ENCODE data around the gene C6orf62. TPM values are rescaled to one million over a fixed set of nuclear protein-coding genes. Genes with fewer than 3 reads are reported as not detected.
"Not testable (repeated sequence)": the region's sequence is repeated elsewhere in the genome, so short reads cannot be mapped to it uniquely, and the experiment has no call there.

The C6orf62 gene
- total RNA-seq, 2 experiments from 2014 or later, result 103 to 106 TPM

DNA sequence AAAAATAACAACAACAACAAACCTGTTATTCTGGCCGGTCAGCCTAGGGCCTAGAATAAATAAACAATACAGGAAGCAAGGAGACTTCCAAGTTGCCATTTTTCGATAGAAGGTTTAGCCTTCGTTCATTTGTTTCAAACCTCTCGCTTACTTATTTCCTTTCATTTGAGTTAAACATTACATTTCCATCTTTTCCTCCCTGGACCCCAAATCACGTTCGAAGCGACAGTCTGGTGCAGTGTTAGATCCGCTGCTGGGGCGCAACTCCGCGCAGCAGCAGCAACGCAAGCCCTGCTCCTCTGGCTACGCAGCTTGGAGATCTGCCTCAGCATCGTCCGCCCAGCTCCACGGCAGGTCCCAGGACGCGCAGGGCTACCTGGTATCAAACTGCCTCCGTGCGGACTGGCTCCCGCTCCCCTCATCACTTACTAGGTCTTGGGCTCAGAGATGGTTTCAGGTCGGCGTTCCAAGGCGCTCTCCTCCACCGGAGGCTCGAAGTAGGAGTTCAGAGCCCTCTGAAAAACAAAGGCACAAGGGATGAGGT, 52.8 kb downstream of the C6orf62 start:
- peaks cover 8% of the 10 kb centered on the region for H3K9me3 Mint-ChIP-seq
- no peak for TF ChIP-seq CTCF (IDR thresholded peaks at IDR 0.05)
- peak; percentile 54 for DNase-seq
- H3K4me1 Mint-ChIP-seq (ENCODE audit: low read depth), result peaks cover 37% of the 10 kb centered on the region
- H3K4me3 Mint-ChIP-seq, result peak overlapping the region; percentile 91
- ChIA-PET POLR2A (interaction anchor here (0.6 to 3.4 kb wide), 8 partner anchors 8 to 119 kb away, joined by 3 to 15 read pairs (median 4); partner anchors contain the start of genes C6orf62 and KIAA0319), CTCF (interaction anchor here (0.8 to 2.9 kb wide), 13 partner anchors 11 to 352 kb away, joined by 3 to 11 read pairs (median 5); no protein-coding TSS in a partner anchor)
- intact Hi-C loops (cut with micrococcal nuclease), result no loop called here
- H3K27ac Mint-ChIP-seq, result peak overlapping the region; percentile 99
- no peaks in the 10 kb centered on the region for H3K27me3 Mint-ChIP-seq
- peak; percentile 38 for ATAC-seq
- peaks cover 52% of the 10 kb centered on the region for H3K36me3 Mint-ChIP-seq (ENCODE audit: low read depth)

GRCh38 chr6:24664046-24664987, 54.6 kb downstream of the C6orf62 start:
- intact Hi-C loops (cut with micrococcal nuclease), result no loop called here
- Mint-ChIP-seq H3K36me3 (ENCODE audit: low read depth) (peaks cover 41% of the 10 kb centered on the region), H3K27ac (no peak overlapping the region), H3K27me3 (no peaks in the 10 kb centered on the region), H3K9me3 (no peaks in the 10 kb centered on the region), H3K4me1 (ENCODE audit: low read depth) (peaks cover 44% of the 10 kb centered on the region), H3K4me3 (peak overlapping the region; percentile 91)
- TF ChIP-seq CTCF (IDR thresholded peaks at IDR 0.05), result no peak
- ATAC-seq, result no peak
- ChIA-PET CTCF (interaction anchor here (1.2 to 1.6 kb wide), 3 partner anchors 9 to 83 kb away, joined by 3 to 7 read pairs (median 3); partner anchors contain the start of gene KIAA0319), POLR2A (interaction anchor here (0.9 to 3.4 kb wide), 3 partner anchors 9 to 55 kb away, joined by 3 to 15 read pairs (median 10); partner anchors contain the start of gene C6orf62)
- DNase-seq, result no peak

DNA sequence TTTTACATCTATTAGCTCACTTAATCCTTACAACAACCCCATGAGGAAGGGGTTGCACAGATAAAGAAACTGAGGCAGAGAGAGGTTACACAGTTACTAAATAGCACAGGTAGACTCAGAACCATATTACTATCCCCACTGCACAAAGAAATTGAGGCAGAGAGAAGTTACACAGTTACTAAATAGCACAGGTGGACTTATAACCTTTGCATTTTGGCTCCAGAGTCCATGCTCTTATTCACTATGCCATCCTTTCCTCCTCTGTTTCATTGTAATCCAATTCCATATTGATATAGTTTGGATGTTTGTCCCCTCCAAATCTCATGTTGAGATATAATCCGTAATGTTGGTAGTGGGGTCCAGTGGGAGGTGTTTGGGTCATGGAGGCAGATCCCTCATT, 55.8 kb downstream of the C6orf62 start:
- Mint-ChIP-seq H3K27me3 (no peaks in the 10 kb centered on the region), H3K4me3 (no peak overlapping the region), H3K36me3 (ENCODE audit: low read depth) (peaks cover 41% of the 10 kb centered on the region), H3K4me1 (ENCODE audit: low read depth) (peaks cover 41% of the 10 kb centered on the region), H3K9me3 (no peaks in the 10 kb centered on the region), H3K27ac (no peak overlapping the region)
- ATAC-seq, result no peak
- intact Hi-C loops (cut with micrococcal nuclease), result no loop called here
- ChIA-PET CTCF (interaction anchor here (0.9 to 1.0 kb wide), 2 partner anchors 79 to 82 kb away, joined by 3 read pairs; no protein-coding TSS in a partner anchor), POLR2A (no interaction called here)
- DNase-seq, result no peak
- TF ChIP-seq CTCF (IDR thresholded peaks at IDR 0.05), result no peak

DNA sequence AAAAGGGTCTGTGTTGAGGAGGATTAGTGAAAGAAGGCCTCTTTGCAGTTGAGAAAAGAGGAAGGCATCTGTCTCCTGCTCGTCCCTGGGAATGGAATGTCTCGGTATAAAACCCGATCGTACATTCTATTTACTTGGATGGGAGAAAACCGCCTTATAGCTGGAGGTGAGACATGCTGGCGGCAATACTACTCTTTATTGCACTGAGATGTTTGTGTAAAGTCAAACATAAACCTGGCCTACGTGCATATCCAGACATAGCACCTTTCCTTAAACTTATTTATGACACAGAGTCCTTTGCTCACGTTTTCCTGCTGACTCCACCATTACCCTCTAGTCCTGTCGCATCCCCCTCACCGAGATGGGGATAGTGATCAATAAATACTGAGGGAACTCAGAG, 56.7 kb downstream of the C6orf62 start:
- no peak for ATAC-seq
- intact Hi-C loops (cut with micrococcal nuclease), result no loop called here
- Mint-ChIP-seq H3K27me3 (no peaks in the 10 kb centered on the region), H3K9me3 (no peaks in the 10 kb centered on the region), H3K4me1 (ENCODE audit: low read depth) (peaks cover 42% of the 10 kb centered on the region), H3K27ac (no peak overlapping the region), H3K36me3 (ENCODE audit: low read depth) (peaks cover 48% of the 10 kb centered on the region), H3K4me3 (no peak overlapping the region)
- POLR2A ChIA-PET, result no interaction called here
- TF ChIP-seq CTCF (IDR thresholded peaks at IDR 0.05), result no peak
- no peak for DNase-seq
- CTCF ChIA-PET, result interaction anchor here (1.0 to 1.4 kb wide), 2 partner anchors 78 to 81 kb away, joined by 3 read pairs; no protein-coding TSS in a partner anchor

DNA sequence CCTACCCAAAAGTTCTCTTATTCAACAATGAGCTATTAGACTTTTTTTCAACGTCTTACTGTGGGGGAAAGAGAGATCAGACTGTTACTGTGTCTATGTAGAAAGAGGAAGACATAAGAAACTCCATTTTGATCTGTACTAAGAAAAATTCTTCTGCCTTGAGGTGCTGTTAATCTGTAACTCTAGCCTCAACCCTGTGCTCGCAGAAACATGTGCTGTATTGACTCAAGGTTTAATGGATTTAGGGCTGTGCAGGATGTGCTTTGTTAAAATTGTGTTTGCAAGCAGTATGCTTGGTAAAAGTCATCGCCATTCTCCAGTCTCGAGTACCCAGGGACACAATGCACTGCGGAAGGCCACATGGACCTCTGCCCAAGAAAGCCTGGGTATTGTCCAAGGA, 57.2 kb downstream of the C6orf62 start:
- H3K4me3 Mint-ChIP-seq; H3K9me3 Mint-ChIP-seq; ATAC-seq; POLR2A ChIA-PET; DNase-seq; H3K27ac Mint-ChIP-seq; H3K27me3 Mint-ChIP-seq; intact Hi-C loops (cut with micrococcal nuclease): not testable (repeated sequence)
- Mint-ChIP-seq H3K36me3 (ENCODE audit: low read depth) (peaks cover 48% of the 10 kb centered on the region), H3K4me1 (ENCODE audit: low read depth) (peaks cover 42% of the 10 kb centered on the region)
- CTCF ChIA-PET, result interaction anchor here (1.4 kb wide), 1 partner anchor 80 kb away, joined by 3 read pairs; no protein-coding TSS in a partner anchor

Data from activated CD8-positive, alpha-beta T cell treated with anti-CD3 and anti-CD28 coated beads for 36 hours (primary cell).